Neural progenitor cell (in vitro differentiated cells): Measurements from ENCODE around the gene FGF11. TPM values are rescaled to one million over a fixed set of nuclear protein-coding genes. Genes with fewer than 3 reads are reported as not detected.
A peak's percentile ranks its signal among the peaks of the same experiment; 100 is the strongest.

Experiments
- DNase-seq: peaks from one replicate; pipeline ENCODE4 v3.0.0-alpha.2; 2016; ENCODE audit warnings: low spot score
- H2AFZ ChIP-seq: fragments of 200-600 bp; sonication (generic); replicated peaks from 2 replicates; pipeline ENCODE4 v1.6.1; 2016; ENCODE audit warnings: antibody characterized with exemption
- H3F3A ChIP-seq: fragments of 200-600 bp; sonication (generic); 2 replicates; pipeline ENCODE4 v1.6.1; 2016; ENCODE audit warnings: antibody characterized with exemption, low read depth
- H3K27ac ChIP-seq: fragments of 200-600 bp; sonication (generic); 2 replicates; pipeline ENCODE4 v1.5.1; 2016; ENCODE audit warnings: mild to moderate bottlenecking
- H3K27me3 ChIP-seq: fragments of 200-600 bp; sonication (generic); 2 replicates; pipeline ENCODE4 v1.6.1; 2016; ENCODE audit warnings: mild to moderate bottlenecking, moderate library complexity
- H3K36me3 ChIP-seq: fragments of 200-600 bp; sonication (generic); 2 replicates; pipeline ENCODE4 v1.5.1; 2016
- H3K4me1 ChIP-seq: fragments of 200-600 bp; sonication (generic); 2 replicates; pipeline ENCODE4 v1.6.1; 2016; ENCODE audit warnings: mixed run types
- H3K4me2 ChIP-seq: fragments of 200-600 bp; sonication (generic); 2 replicates; pipeline ENCODE4 v1.6.1; 2016
- H3K4me3 ChIP-seq: fragments of 200-600 bp; sonication (generic); 2 replicates; pipeline ENCODE4 v1.5.1; 2016
- H3K79me2 ChIP-seq: fragments of 200-600 bp; sonication (generic); 2 replicates; pipeline ENCODE4 v1.6.1; 2016; ENCODE audit warnings: low read depth
- H3K9ac ChIP-seq: fragments of 200-600 bp; sonication (generic); 2 replicates; pipeline ENCODE4 v1.6.1; 2016
- H3K9me3 ChIP-seq: fragments of 200-600 bp; sonication (generic); 2 replicates; pipeline ENCODE4 v1.5.1; 2016; ENCODE audit warnings: low read depth
- H4K20me1 ChIP-seq: fragments of 200-600 bp; sonication (generic); 2 replicates; pipeline ENCODE4 v1.6.1; 2016; ENCODE audit warnings: low read depth
- H3K27ac Mint-ChIP-seq: 3 replicates; pipeline ENCODE4 v1.8.0; 2021; ENCODE audit warnings: mixed read lengths
- H3K27me3 Mint-ChIP-seq: 2 replicates; pipeline ENCODE4 v1.8.0; 2022; ENCODE audit warnings: low read depth, mild to moderate bottlenecking, inconsistent platforms, moderate library complexity, mixed read lengths; ENCODE audit not compliant: insufficient read depth
- H3K36me3 Mint-ChIP-seq: 3 replicates; pipeline ENCODE4 v1.8.0; 2021; ENCODE audit warnings: mixed read lengths
- H3K4me1 Mint-ChIP-seq: 3 replicates; pipeline ENCODE4 v1.8.0; 2021; ENCODE audit warnings: mixed read lengths
- H3K4me3 Mint-ChIP-seq: 3 replicates; pipeline ENCODE4 v1.8.0; 2021; ENCODE audit warnings: mild to moderate bottlenecking, moderate library complexity, mixed read lengths
- H3K9me3 Mint-ChIP-seq: 3 replicates; pipeline ENCODE4 v1.8.0; 2020; ENCODE audit warnings: mixed read lengths
- CTCF ChIP-seq: fragments of 200-600 bp; sonication (generic); IDR thresholded peaks from 2 replicates; pipeline ENCODE4 v1.5.1; 2017; ENCODE audit warnings: antibody characterized with exemption, mild to moderate bottlenecking
- EZH2 ChIP-seq: fragments of 200-600 bp; sonication (generic); IDR thresholded peaks from 2 replicates; pipeline ENCODE4 v1.6.1; 2017; ENCODE audit warnings: antibody characterized with exemption, mild to moderate bottlenecking, moderate library complexity
- EZH2phosphoT487 ChIP-seq: fragments of 200-600 bp; sonication (generic); IDR thresholded peaks from 2 replicates; pipeline ENCODE4 v1.6.1; 2017; ENCODE audit warnings: antibody characterized with exemption
- total RNA-seq: library from RNA; depleted of rRNA; stranded (reverse); fragments of >200 nt; gene quantifications from 2 replicates; pipeline ENCODE4 v1.2.3, GENCODE V29; 2015; ENCODE audit warnings: low replicate concordance

FGF11 gene
- total RNA-seq, 1 donor from 2014 or later: 7.6 TPM

GRCh38 chr17:7437950-7438614, 1.2 kb upstream of the FGF11 start:
- Histone ChIP-seq H4K20me1 (no peaks in the 10 kb centered on the region), H3K4me2 (peak overlapping the region; percentile 93), H3K36me3 (no peaks in the 10 kb centered on the region), H3F3A (peaks cover 43% of the 10 kb centered on the region), H3K27ac (no peak overlapping the region), H3K4me3 (peak overlapping the region; percentile 74), H2AFZ (peak overlapping the region; percentile 84), H3K9me3 (no peaks in the 10 kb centered on the region), H3K79me2 (no peaks in the 10 kb centered on the region), H3K4me1 (peaks cover 20% of the 10 kb centered on the region), H3K9ac (no peak overlapping the region), H3K27me3 (peaks cover 61% of the 10 kb centered on the region)
- Mint-ChIP-seq H3K9me3 (no peaks in the 10 kb centered on the region), H3K36me3 (no peaks in the 10 kb centered on the region), H3K27me3 (peaks cover 38% of the 10 kb centered on the region), H3K4me3 (peak overlapping the region; percentile 89), H3K4me1 (peaks cover 44% of the 10 kb centered on the region), H3K27ac (peak overlapping the region; percentile 42)
- TF ChIP-seq CTCF (no peak), EZH2 (peak; percentile 90), EZH2phosphoT487 (peak; percentile 84)
- peak; percentile 88 for DNase-seq

GRCh38 chr17:7438656-7439460, 454 bp upstream of the FGF11 start:
- DNase-seq: no peak
- TF ChIP-seq EZH2 (peak; percentile 80), EZH2phosphoT487 (peak; percentile 79), CTCF (no peak)
- Mint-ChIP-seq H3K27me3 (peaks cover 38% of the 10 kb centered on the region), H3K27ac (peak overlapping the region; percentile 60), H3K4me1 (peaks cover 46% of the 10 kb centered on the region), H3K36me3 (no peaks in the 10 kb centered on the region), H3K4me3 (peak overlapping the region; percentile 89), H3K9me3 (no peaks in the 10 kb centered on the region)
- no peaks in the 10 kb centered on the region for H3K9me3 ChIP-seq
- H3K36me3 ChIP-seq: no peaks in the 10 kb centered on the region
- no peak overlapping the region for H3K9ac ChIP-seq
- H3K27ac ChIP-seq: no peak overlapping the region
- H2AFZ ChIP-seq: no peak overlapping the region
- H3F3A ChIP-seq: peaks cover 43% of the 10 kb centered on the region
- H3K4me1 ChIP-seq: peaks cover 20% of the 10 kb centered on the region
- H3K79me2 ChIP-seq: no peaks in the 10 kb centered on the region
- no peaks in the 10 kb centered on the region for H4K20me1 ChIP-seq
- H3K4me3 ChIP-seq: peak overlapping the region; percentile 74
- peak overlapping the region; percentile 93 for H3K4me2 ChIP-seq
- peaks cover 62% of the 10 kb centered on the region for H3K27me3 ChIP-seq

- no peaks in the 10 kb centered on the region for H3K36me3 ChIP-seq
- DNase-seq: peak; percentile 73
- Mint-ChIP-seq H3K36me3 (no peaks in the 10 kb centered on the region), H3K27me3 (peaks cover 35% of the 10 kb centered on the region), H3K4me1 (peaks cover 53% of the 10 kb centered on the region), H3K9me3 (no peaks in the 10 kb centered on the region), H3K4me3 (peak overlapping the region; percentile 96), H3K27ac (peak overlapping the region; percentile 99)
- H2AFZ ChIP-seq: peak overlapping the region; percentile 81
- H3K4me2 ChIP-seq: peak overlapping the region; percentile 93
- TF ChIP-seq EZH2 (no peak), CTCF (no peak), EZH2phosphoT487 (no peak)
- H3K27ac ChIP-seq: no peak overlapping the region
- H3K9me3 ChIP-seq: no peaks in the 10 kb centered on the region
- H3K79me2 ChIP-seq: no peaks in the 10 kb centered on the region
- H3K4me3 ChIP-seq: peak overlapping the region; percentile 74
- no peaks in the 10 kb centered on the region for H4K20me1 ChIP-seq
- H3K4me1 ChIP-seq: peaks cover 26% of the 10 kb centered on the region
- peaks cover 57% of the 10 kb centered on the region for H3F3A ChIP-seq
- peak overlapping the region; percentile 53 for H3K9ac ChIP-seq
- H3K27me3 ChIP-seq: peaks cover 70% of the 10 kb centered on the region
Observed at GRCh38 chr17:7440113-7440833, 961 bp downstream of the FGF11 start.
